Lung (tissue), 12 donors: ENCODE results near the gene MYL5. TPM values are rescaled to one million over a fixed set of nuclear protein-coding genes. Genes with fewer than 3 reads are reported as not detected.

Experiments used
- ATAC-seq: fragments of 200-7000 bp; cut with Tn5 transposase; one replicate; pipeline ENCODE4 v1.9.1; 2020; ENCODE audit warnings: moderate number of reproducible peaks; ENCODE audit not compliant: insufficient read depth, low FRiP score
- DNase-seq, 3 donors: peaks; one replicate each; pipeline ENCODE4 v3.0.0-alpha.2; 2013 to 2017
- H3K27ac ChIP-seq, 2 donors: one replicate each; pipeline ENCODE4 v1.5.1; 2013; ENCODE audit warnings: mild to moderate bottlenecking in 2 of 2, moderate library complexity in 2 of 2, control low read depth in 1 of 2, inconsistent platforms in 1 of 2, low read depth in 1 of 2, low read length in 1 of 2
- H3K27me3 ChIP-seq, 3 donors: one replicate each; pipeline ENCODE4 v1.5.1; 2013; ENCODE audit warnings: low read length in 2 of 3; ENCODE audit not compliant: control insufficient read depth in 3 of 3, insufficient read depth in 3 of 3
- H3K36me3 ChIP-seq, 4 donors: one replicate each; pipeline ENCODE4 v1.5.1; 2013; ENCODE audit warnings: low read length in 4 of 4, mild to moderate bottlenecking in 1 of 4, moderate library complexity in 1 of 4; ENCODE audit not compliant: control insufficient read depth in 4 of 4, insufficient read depth in 4 of 4
- H3K4me1 ChIP-seq, 5 donors: one replicate each; pipeline ENCODE4 v1.5.1; 2013; ENCODE audit warnings: low read length in 5 of 5, mild to moderate bottlenecking in 2 of 5, moderate library complexity in 1 of 5; ENCODE audit not compliant: control insufficient read depth in 5 of 5, insufficient read depth in 5 of 5
- H3K4me3 ChIP-seq: one replicate; pipeline ENCODE4 v1.5.1; 2013; ENCODE audit warnings: mild to moderate bottlenecking, control low read depth, moderate library complexity
- H3K9ac ChIP-seq, 2 donors: one replicate each; pipeline ENCODE4 v1.5.1; 2013; ENCODE audit warnings: low read length in 2 of 2, control low read depth in 1 of 2; ENCODE audit not compliant: insufficient read depth in 1 of 2
- H3K9me3 ChIP-seq, 4 donors: one replicate each; pipeline ENCODE4 v1.5.1; 2013; ENCODE audit warnings: low read length in 3 of 4, mild to moderate bottlenecking in 1 of 4, moderate library complexity in 1 of 4; ENCODE audit not compliant: control insufficient read depth in 4 of 4, insufficient read depth in 3 of 4
- CTCF ChIP-seq: IDR thresholded peaks from 2 replicates; pipeline ENCODE4 v1.5.1; 2012; ENCODE audit warnings: mild to moderate bottlenecking; ENCODE audit errors: control extremely low read depth, extremely low read depth
- WGBS, 2 donors: extraction: QIAGEN DNeasy Blood & Tissue Kit; methylation state at CpG; one replicate each; pipeline ENCODE4 v1.1.7; 2013; 5-methylcytosine and 5-hydroxymethylcytosine counted together
- polyA plus RNA-seq, 2 donors: library from polyadenylated mRNA; stranded (reverse); fragments of 200-250 nt; gene quantifications; one replicate each; pipeline ENCODE4 v1.2.1, GENCODE V29; 2013
- total RNA-seq, 2 donors: library from RNA; depleted of rRNA in 1 of 2; stranded (reverse); fragments of >200 nt in 1 of 2; gene quantifications; one replicate each; pipeline ENCODE4 v1.2.1, GENCODE V29; 2014 to 2021
- donor health status: control.
- donor health status: control.
- donor health status: Bipolar disorder and iron deficiency.
- donor health status: healthy.
- donor health status: DM: yes; HTN: yes; CAD: no.

Gene MYL5
- total and polyA plus RNA-seq, 4 donors = 5.6 to 20.0 (median 10.5) TPM

- Histone ChIP-seq H3K36me3 (peaks cover 0 to 4% (median 0%) of the 10 kb centered on the region in 4 donors), H3K4me1 (no peaks in the 10 kb centered on the region), H3K27ac (no peak overlapping the region), H3K4me3 (no peak overlapping the region), H3K9me3 (peaks cover 0 to 7% (median 0%) of the 10 kb centered on the region in 4 donors), H3K27me3 (peaks cover 0 to 31% (median 3%) of the 10 kb centered on the region in 3 donors), H3K9ac (no peak overlapping the region)
- no peak for ATAC-seq
- 75 to 83% methylated on average over 57 to 58 of the region's 58 CpGs for WGBS, 2 donors
- no peak for TF ChIP-seq CTCF
- DNase-seq = peak in 1 of 3 donors; percentile 14
Observed at GRCh38 chr4:656436-657337, 17.7 kb upstream of the MYL5 start.

- H3K4me1 ChIP-seq = no peaks in the 10 kb centered on the region
- H3K4me3 ChIP-seq = no peak overlapping the region
- no peak for TF ChIP-seq CTCF
- no peak overlapping the region for H3K9ac ChIP-seq
- peak in 1 of 3 donors; percentile 31 for DNase-seq
- H3K36me3 ChIP-seq = peaks cover 0 to 4% (median 0%) of the 10 kb centered on the region in 4 donors
- 83 to 86% methylated on average over 23 of the region's 23 CpGs for WGBS, 2 donors
- H3K27me3 ChIP-seq = peaks cover 0 to 24% (median 3%) of the 10 kb centered on the region in 3 donors
- H3K27ac ChIP-seq = no peak overlapping the region
- H3K9me3 ChIP-seq = peaks cover 0 to 7% (median 0%) of the 10 kb centered on the region in 4 donors
- ATAC-seq = no peak
Observed at GRCh38 chr4:657338-657833, 17.0 kb upstream of the MYL5 start.

GRCh38 chr4:657834-658667 lies 16.3 kb upstream of the MYL5 start:
- Histone ChIP-seq H3K9ac (no peak overlapping the region), H3K27me3 (peaks cover 0 to 24% (median 0%) of the 10 kb centered on the region in 3 donors), H3K9me3 (peaks cover 0 to 7% (median 0%) of the 10 kb centered on the region in 4 donors), H3K4me1 (peaks cover 0 to 4% (median 0%) of the 10 kb centered on the region in 5 donors), H3K36me3 (peaks cover 0 to 4% (median 0%) of the 10 kb centered on the region in 4 donors), H3K27ac (no peak overlapping the region), H3K4me3 (no peak overlapping the region)
- 81 to 87% methylated on average over 22 to 27 of the region's 27 CpGs for WGBS, 2 donors
- ATAC-seq (no peak), DNase-seq (peak in 1 of 3 donors; percentile 26)
- no peak for TF ChIP-seq CTCF
